ENCODE measurements around the gene NKD2.

NKD2 gene

DNA sequence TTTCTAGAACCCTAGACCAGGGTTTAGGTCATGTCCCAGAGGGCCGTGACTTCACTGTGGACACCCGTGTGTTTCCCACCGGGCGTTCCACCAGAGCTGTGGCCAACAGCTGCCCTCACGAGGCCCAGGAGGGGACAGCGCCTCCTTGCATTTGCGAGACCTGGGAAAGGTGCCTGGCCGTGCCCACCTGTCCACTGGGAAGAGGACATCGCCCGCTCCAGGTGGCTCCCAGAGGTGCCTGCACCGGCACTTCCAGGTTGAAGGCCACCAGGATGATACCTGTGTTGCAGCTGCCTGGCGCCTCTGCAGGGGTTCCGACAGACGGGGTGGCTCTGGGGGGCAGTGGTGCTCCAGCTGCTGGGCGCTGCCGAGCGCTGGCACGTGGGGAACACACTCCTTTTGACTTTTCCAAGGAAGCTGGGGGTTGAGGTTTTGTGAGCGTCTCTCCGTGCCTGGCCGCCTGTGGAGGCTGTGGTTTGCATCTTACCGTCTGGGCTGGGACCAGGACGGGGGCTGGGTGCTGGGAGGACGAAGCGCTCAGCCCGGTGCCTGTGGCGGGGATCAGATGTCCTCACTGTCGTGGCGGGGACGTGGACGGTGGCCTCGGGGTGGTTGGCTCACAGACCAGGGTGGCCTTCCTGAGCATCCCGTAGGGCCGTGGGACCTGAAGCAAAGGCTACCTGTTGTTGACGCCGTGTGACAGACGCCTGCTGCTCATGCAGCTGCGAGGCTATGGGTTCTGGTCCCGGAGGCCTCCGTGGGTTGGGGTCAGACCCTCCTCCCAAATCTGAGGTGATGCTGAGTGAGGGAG lies 19.2 kb downstream of the NKD2 start:
- DNase-seq (ENCODE audit: low spot score), result no peak
- in situ Hi-C loops (cut with MboI; ENCODE audit: low sequenced_read_pairs, unreplicated experiment), result no loop called here
- TF ChIP-seq, protein P1, sequence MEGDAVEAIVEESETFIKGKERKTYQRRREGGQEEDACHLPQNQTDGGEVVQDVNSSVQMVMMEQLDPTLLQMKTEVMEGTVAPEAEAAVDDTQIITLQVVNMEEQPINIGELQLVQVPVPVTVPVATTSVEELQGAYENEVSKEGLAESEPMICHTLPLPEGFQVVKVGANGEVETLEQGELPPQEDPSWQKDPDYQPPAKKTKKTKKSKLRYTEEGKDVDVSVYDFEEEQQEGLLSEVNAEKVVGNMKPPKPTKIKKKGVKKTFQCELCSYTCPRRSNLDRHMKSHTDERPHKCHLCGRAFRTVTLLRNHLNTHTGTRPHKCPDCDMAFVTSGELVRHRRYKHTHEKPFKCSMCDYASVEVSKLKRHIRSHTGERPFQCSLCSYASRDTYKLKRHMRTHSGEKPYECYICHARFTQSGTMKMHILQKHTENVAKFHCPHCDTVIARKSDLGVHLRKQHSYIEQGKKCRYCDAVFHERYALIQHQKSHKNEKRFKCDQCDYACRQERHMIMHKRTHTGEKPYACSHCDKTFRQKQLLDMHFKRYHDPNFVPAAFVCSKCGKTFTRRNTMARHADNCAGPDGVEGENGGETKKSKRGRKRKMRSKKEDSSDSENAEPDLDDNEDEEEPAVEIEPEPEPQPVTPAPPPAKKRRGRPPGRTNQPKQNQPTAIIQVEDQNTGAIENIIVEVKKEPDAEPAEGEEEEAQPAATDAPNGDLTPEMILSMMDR (IDR thresholded peaks at IDR 0.05; ENCODE audit: borderline replicate concordance, control extremely low read depth, extremely low read depth, insufficient read depth, missing control alignments), result no peak

DNA sequence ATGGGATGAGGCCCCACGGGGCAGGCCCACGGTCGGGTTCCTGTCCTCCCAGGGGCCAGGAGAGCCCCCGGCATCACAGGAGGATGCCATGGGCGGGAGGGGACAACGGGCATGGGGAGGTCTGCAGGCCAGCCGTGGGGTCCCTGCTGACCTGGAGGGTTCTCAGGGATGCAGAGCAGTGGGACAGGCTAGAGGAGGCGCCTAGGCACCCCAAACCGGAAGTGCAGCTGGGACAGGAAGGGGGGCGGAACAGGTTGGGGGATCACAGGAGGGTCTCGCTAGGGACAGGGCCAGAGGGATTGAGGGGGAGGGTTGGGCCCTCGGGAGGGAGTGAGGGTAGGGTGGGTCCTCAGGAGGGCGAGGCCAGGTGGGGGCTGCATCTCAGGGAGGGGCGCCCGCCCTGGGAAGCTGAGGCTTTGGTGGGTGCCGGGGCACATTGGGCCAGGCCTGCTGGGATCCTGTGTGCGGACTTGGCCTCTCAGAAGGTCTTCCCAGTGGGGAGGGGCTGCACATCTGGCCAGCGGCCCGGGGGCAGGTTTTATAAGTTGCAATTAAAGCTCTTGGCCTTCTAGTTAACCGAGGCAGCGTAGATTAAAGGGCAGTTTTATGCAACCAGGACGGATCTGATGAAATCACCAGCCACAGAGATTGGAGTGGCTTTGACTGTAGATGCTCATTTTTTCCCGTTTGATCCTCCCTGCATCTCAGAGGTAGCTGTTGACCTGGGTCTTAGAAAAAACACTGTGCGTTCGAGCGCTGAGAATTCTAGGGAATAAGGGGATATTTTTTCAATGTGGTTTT lies 20.1 kb downstream of the NKD2 start:
- TF ChIP-seq, protein P1 (IDR thresholded peaks at IDR 0.05; ENCODE audit: borderline replicate concordance, control extremely low read depth, extremely low read depth, insufficient read depth, missing control alignments), result no peak
- in situ Hi-C loops (cut with MboI; ENCODE audit: low sequenced_read_pairs, unreplicated experiment), result no loop called here
- DNase-seq (ENCODE audit: low spot score), result no peak

DNA sequence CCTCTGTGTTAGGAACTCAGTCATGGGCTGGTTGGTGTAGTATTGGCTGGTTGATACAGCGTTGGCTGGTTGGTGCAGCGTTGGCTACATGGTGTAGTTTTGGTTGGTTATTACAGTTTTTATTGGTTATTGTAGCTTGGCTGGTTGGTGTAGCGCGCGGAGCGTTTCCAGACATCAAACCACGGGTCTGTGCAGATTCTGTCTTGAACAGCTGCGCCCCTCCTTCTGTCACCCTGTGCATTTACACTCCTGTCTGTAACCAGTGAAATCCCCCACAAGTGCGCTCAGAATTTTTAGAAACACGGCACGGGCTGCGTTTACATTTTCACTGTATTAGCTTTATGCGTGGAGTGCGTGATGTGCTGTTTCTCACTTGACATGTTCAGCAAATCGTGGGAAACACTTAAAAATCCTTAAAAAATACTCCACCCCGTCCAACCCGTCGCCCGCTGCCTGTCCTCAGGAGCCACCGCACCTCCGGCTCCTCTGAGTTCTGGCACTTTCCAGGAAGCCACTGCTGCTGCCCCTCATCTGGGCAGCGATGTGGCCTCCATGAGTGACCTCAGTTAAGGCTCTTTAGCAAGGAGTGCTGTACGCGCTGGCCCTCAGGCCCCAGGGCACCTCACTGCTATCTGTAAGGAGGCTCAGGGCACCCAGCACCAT lies 20.8 kb downstream of the NKD2 start:
- DNase-seq (ENCODE audit: low spot score), result no peak
- in situ Hi-C loops (cut with MboI; ENCODE audit: low sequenced_read_pairs, unreplicated experiment), result no loop called here
- TF ChIP-seq, protein P1 (IDR thresholded peaks at IDR 0.05; ENCODE audit: borderline replicate concordance, control extremely low read depth, extremely low read depth, insufficient read depth, missing control alignments), result no peak

DNA sequence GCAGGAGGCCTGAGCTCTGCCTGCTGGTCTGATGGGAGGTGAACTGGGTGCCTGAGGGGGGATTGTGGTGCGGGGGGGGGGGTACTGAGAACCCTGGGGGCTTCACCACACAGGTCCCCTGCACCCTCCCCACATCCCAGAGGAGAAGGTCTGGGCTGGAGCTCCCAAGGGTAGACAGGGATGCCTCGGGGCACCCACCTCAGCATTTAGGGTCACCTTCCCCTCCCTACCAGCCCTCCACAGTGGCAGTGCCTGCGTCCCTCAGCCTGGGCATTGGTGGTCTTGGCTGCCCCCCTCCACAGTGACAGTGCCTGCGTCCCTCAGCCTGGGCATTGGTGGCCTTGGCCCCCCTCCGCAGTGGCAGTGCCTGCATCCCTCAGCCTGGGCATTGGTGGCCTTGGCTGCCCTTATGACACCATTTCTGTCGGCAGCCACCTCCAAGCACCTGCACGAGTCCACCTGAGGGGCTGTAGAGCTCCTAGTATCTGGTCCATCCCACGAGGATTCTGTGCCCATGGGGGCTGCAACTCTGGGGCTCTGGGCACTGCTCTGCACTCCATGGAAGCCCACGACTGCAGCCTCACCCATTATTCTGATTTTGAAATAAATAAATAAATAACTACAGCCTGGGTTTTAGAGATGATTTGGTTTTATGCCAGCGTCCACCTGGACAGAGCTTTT lies 21.5 kb downstream of the NKD2 start:
- TF ChIP-seq, protein P1 (IDR thresholded peaks at IDR 0.05; ENCODE audit: borderline replicate concordance, control extremely low read depth, extremely low read depth, insufficient read depth, missing control alignments), result no peak
- DNase-seq (ENCODE audit: low spot score), result no peak
- in situ Hi-C loops (cut with MboI; ENCODE audit: low sequenced_read_pairs, unreplicated experiment), result no loop called here

DNA sequence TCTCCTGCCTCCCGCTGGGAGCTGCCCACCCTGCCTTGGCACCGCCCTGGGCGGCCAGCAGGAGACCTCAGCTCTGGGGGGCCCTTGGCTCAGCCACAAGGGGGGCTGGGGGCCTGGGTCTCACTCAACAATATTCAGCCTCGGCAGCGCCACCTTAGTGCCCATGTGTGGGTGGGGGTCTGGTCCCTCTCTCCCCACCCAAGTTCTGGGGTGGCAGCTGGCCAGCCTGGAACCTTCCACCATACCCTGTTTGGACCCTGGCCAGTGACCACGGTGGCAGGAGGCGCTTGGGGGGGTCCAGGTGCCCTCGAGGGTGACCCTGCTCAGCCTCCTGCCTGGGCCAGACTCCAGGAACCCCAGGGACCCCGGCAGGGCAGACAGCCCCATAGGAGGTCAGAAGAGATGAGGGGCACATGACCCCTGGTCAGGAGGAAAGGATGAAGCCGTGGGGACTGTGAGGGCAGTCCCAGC lies 22.2 kb downstream of the NKD2 start:
- TF ChIP-seq, protein P1 (IDR thresholded peaks at IDR 0.05; ENCODE audit: borderline replicate concordance, control extremely low read depth, extremely low read depth, insufficient read depth, missing control alignments), result no peak
- DNase-seq (ENCODE audit: low spot score), result no peak
- in situ Hi-C loops (cut with MboI; ENCODE audit: low sequenced_read_pairs, unreplicated experiment), result no loop called here

All from GM13976 (cell line).